ENCODE measurements around the gene ARHGEF19.

DNA sequence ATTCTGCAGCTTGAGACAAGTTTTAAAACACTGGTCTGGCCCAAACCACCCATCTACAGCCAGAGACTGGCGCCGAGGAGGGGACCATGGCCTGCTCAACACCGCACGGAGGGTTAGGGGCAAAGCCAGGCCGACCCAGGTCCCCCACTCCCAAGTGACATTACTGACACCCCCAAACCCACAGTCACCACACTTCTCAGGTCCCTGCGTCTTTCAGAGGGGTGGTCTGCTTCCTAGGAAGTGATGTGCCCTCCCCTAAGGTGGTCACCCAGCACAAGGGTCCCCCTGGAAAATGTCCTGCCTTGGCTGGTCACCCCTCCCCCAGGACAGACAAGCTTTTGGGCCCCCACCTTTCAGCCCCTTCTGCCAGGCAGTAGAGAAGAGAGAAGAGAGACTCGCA lies 35.8 kb downstream of the ARHGEF19 start:
- TF ChIP-seq RCOR1 (conservative IDR thresholded peaks at IDR 0.05; ENCODE audit: low read depth, low read length) (no peak), TARDBP (IDR thresholded peaks at IDR 0.05; ENCODE audit: borderline replicate concordance) (no peak), SMAD5 (IDR thresholded peaks at IDR 0.05; ENCODE audit: low read depth) (no peak), CBX3 (IDR thresholded peaks at IDR 0.05; ENCODE audit: borderline replicate concordance, low read depth) (no peak), SMC3 (IDR thresholded peaks at IDR 0.05; ENCODE audit: borderline replicate concordance, low read length) (no peak), SMAD1 (IDR thresholded peaks at IDR 0.05; ENCODE audit: low read depth, partially characterized antibody) (no peak)
- TF ChIP-seq, protein P1, sequence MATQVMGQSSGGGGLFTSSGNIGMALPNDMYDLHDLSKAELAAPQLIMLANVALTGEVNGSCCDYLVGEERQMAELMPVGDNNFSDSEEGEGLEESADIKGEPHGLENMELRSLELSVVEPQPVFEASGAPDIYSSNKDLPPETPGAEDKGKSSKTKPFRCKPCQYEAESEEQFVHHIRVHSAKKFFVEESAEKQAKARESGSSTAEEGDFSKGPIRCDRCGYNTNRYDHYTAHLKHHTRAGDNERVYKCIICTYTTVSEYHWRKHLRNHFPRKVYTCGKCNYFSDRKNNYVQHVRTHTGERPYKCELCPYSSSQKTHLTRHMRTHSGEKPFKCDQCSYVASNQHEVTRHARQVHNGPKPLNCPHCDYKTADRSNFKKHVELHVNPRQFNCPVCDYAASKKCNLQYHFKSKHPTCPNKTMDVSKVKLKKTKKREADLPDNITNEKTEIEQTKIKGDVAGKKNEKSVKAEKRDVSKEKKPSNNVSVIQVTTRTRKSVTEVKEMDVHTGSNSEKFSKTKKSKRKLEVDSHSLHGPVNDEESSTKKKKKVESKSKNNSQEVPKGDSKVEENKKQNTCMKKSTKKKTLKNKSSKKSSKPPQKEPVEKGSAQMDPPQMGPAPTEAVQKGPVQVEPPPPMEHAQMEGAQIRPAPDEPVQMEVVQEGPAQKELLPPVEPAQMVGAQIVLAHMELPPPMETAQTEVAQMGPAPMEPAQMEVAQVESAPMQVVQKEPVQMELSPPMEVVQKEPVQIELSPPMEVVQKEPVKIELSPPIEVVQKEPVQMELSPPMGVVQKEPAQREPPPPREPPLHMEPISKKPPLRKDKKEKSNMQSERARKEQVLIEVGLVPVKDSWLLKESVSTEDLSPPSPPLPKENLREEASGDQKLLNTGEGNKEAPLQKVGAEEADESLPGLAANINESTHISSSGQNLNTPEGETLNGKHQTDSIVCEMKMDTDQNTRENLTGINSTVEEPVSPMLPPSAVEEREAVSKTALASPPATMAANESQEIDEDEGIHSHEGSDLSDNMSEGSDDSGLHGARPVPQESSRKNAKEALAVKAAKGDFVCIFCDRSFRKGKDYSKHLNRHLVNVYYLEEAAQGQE (IDR thresholded peaks at IDR 0.05; ENCODE audit: low read depth, low read length): no peak
- TF ChIP-seq, protein P2, sequence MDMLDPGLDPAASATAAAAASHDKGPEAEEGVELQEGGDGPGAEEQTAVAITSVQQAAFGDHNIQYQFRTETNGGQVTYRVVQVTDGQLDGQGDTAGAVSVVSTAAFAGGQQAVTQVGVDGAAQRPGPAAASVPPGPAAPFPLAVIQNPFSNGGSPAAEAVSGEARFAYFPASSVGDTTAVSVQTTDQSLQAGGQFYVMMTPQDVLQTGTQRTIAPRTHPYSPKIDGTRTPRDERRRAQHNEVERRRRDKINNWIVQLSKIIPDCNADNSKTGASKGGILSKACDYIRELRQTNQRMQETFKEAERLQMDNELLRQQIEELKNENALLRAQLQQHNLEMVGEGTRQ (IDR thresholded peaks at IDR 0.05; ENCODE audit: borderline replicate concordance, low read depth, low read length): no peak
- TF ChIP-seq, protein P3, sequence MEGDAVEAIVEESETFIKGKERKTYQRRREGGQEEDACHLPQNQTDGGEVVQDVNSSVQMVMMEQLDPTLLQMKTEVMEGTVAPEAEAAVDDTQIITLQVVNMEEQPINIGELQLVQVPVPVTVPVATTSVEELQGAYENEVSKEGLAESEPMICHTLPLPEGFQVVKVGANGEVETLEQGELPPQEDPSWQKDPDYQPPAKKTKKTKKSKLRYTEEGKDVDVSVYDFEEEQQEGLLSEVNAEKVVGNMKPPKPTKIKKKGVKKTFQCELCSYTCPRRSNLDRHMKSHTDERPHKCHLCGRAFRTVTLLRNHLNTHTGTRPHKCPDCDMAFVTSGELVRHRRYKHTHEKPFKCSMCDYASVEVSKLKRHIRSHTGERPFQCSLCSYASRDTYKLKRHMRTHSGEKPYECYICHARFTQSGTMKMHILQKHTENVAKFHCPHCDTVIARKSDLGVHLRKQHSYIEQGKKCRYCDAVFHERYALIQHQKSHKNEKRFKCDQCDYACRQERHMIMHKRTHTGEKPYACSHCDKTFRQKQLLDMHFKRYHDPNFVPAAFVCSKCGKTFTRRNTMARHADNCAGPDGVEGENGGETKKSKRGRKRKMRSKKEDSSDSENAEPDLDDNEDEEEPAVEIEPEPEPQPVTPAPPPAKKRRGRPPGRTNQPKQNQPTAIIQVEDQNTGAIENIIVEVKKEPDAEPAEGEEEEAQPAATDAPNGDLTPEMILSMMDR (IDR thresholded peaks at IDR 0.05 in 2 of 3, conservative IDR thresholded peaks at IDR 0.05 in 1 of 3; ENCODE audit: control insufficient read depth in 2 of 3, extremely low read depth in 1 of 3, insufficient read depth in 1 of 3, low read depth in 3 of 3, low read length in 3 of 3): no peak

All from GM12878 (cell line).